Neural progenitor cell (in vitro differentiated cells): Measurements from ENCODE around the gene SPANXA2. TPM values are rescaled to one million over a fixed set of nuclear protein-coding genes. Genes with fewer than 3 reads are reported as not detected.

Source experiments
- DNase-seq: peaks from one replicate; pipeline ENCODE4 v3.0.0-alpha.2; 2016; ENCODE audit warnings: low spot score
- H2AFZ ChIP-seq: fragments of 200-600 bp; sonication (generic); replicated peaks from 2 replicates; pipeline ENCODE4 v1.6.1; 2016; ENCODE audit warnings: antibody characterized with exemption
- H3F3A ChIP-seq: fragments of 200-600 bp; sonication (generic); 2 replicates; pipeline ENCODE4 v1.6.1; 2016; ENCODE audit warnings: antibody characterized with exemption, low read depth
- H3K27ac ChIP-seq: fragments of 200-600 bp; sonication (generic); 2 replicates; pipeline ENCODE4 v1.5.1; 2016; ENCODE audit warnings: mild to moderate bottlenecking
- H3K27me3 ChIP-seq: fragments of 200-600 bp; sonication (generic); 2 replicates; pipeline ENCODE4 v1.6.1; 2016; ENCODE audit warnings: mild to moderate bottlenecking, moderate library complexity
- H3K36me3 ChIP-seq: fragments of 200-600 bp; sonication (generic); 2 replicates; pipeline ENCODE4 v1.5.1; 2016
- H3K4me1 ChIP-seq: fragments of 200-600 bp; sonication (generic); 2 replicates; pipeline ENCODE4 v1.6.1; 2016; ENCODE audit warnings: mixed run types
- H3K4me2 ChIP-seq: fragments of 200-600 bp; sonication (generic); 2 replicates; pipeline ENCODE4 v1.6.1; 2016
- H3K4me3 ChIP-seq: fragments of 200-600 bp; sonication (generic); 2 replicates; pipeline ENCODE4 v1.5.1; 2016
- H3K79me2 ChIP-seq: fragments of 200-600 bp; sonication (generic); 2 replicates; pipeline ENCODE4 v1.6.1; 2016; ENCODE audit warnings: low read depth
- H3K9ac ChIP-seq: fragments of 200-600 bp; sonication (generic); 2 replicates; pipeline ENCODE4 v1.6.1; 2016
- H3K9me3 ChIP-seq: fragments of 200-600 bp; sonication (generic); 2 replicates; pipeline ENCODE4 v1.5.1; 2016; ENCODE audit warnings: low read depth
- H4K20me1 ChIP-seq: fragments of 200-600 bp; sonication (generic); 2 replicates; pipeline ENCODE4 v1.6.1; 2016; ENCODE audit warnings: low read depth
- H3K27ac Mint-ChIP-seq: 3 replicates; pipeline ENCODE4 v1.8.0; 2021; ENCODE audit warnings: mixed read lengths
- H3K27me3 Mint-ChIP-seq: 2 replicates; pipeline ENCODE4 v1.8.0; 2022; ENCODE audit warnings: low read depth, mild to moderate bottlenecking, inconsistent platforms, moderate library complexity, mixed read lengths; ENCODE audit not compliant: insufficient read depth
- H3K36me3 Mint-ChIP-seq: 3 replicates; pipeline ENCODE4 v1.8.0; 2021; ENCODE audit warnings: mixed read lengths
- H3K4me1 Mint-ChIP-seq: 3 replicates; pipeline ENCODE4 v1.8.0; 2021; ENCODE audit warnings: mixed read lengths
- H3K4me3 Mint-ChIP-seq: 3 replicates; pipeline ENCODE4 v1.8.0; 2021; ENCODE audit warnings: mild to moderate bottlenecking, moderate library complexity, mixed read lengths
- H3K9me3 Mint-ChIP-seq: 3 replicates; pipeline ENCODE4 v1.8.0; 2020; ENCODE audit warnings: mixed read lengths
- EZH2 ChIP-seq: fragments of 200-600 bp; sonication (generic); IDR thresholded peaks from 2 replicates; pipeline ENCODE4 v1.6.1; 2017; ENCODE audit warnings: antibody characterized with exemption, mild to moderate bottlenecking, moderate library complexity
- EZH2phosphoT487 ChIP-seq: fragments of 200-600 bp; sonication (generic); IDR thresholded peaks from 2 replicates; pipeline ENCODE4 v1.6.1; 2017; ENCODE audit warnings: antibody characterized with exemption
- total RNA-seq: library from RNA; depleted of rRNA; stranded (reverse); fragments of >200 nt; gene quantifications from 2 replicates; pipeline ENCODE4 v1.2.3, GENCODE V29; 2015; ENCODE audit warnings: low replicate concordance
- TF ChIP-seq, protein P1 (sequence below): fragments of 200-600 bp; sonication (generic); IDR thresholded peaks from 2 replicates; pipeline ENCODE4 v1.5.1; 2017; ENCODE audit warnings: antibody characterized with exemption, mild to moderate bottlenecking

Gene SPANXA2
- total RNA-seq, 1 donor from 2014 or later, result not detected

GRCh38 chrX:141632124-141632523 is 42.6 kb downstream of the SPANXA2 start:
- no peaks in the 10 kb centered on the region for H3K4me1 ChIP-seq
- Mint-ChIP-seq H3K4me1 (no peaks in the 10 kb centered on the region), H3K36me3 (no peaks in the 10 kb centered on the region), H3K9me3 (peaks cover 14% of the 10 kb centered on the region), H3K4me3 (no peak overlapping the region), H3K27ac (no peak overlapping the region), H3K27me3 (no peaks in the 10 kb centered on the region)
- H3K36me3 ChIP-seq, result no peaks in the 10 kb centered on the region
- H3K27me3 ChIP-seq, result no peaks in the 10 kb centered on the region
- no peaks in the 10 kb centered on the region for H3F3A ChIP-seq
- H3K4me2 ChIP-seq, result no peak overlapping the region
- TF ChIP-seq, protein P1, sequence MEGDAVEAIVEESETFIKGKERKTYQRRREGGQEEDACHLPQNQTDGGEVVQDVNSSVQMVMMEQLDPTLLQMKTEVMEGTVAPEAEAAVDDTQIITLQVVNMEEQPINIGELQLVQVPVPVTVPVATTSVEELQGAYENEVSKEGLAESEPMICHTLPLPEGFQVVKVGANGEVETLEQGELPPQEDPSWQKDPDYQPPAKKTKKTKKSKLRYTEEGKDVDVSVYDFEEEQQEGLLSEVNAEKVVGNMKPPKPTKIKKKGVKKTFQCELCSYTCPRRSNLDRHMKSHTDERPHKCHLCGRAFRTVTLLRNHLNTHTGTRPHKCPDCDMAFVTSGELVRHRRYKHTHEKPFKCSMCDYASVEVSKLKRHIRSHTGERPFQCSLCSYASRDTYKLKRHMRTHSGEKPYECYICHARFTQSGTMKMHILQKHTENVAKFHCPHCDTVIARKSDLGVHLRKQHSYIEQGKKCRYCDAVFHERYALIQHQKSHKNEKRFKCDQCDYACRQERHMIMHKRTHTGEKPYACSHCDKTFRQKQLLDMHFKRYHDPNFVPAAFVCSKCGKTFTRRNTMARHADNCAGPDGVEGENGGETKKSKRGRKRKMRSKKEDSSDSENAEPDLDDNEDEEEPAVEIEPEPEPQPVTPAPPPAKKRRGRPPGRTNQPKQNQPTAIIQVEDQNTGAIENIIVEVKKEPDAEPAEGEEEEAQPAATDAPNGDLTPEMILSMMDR, result no peak
- TF ChIP-seq EZH2phosphoT487 (no peak), EZH2 (no peak)
- H3K9ac ChIP-seq, result no peak overlapping the region
- DNase-seq, result no peak
- H2AFZ ChIP-seq, result no peak overlapping the region
- H3K79me2 ChIP-seq, result no peaks in the 10 kb centered on the region
- H4K20me1 ChIP-seq, result no peaks in the 10 kb centered on the region
- H3K27ac ChIP-seq, result no peak overlapping the region
- no peaks in the 10 kb centered on the region for H3K9me3 ChIP-seq
- no peak overlapping the region for H3K4me3 ChIP-seq

GRCh38 chrX:141638550-141638949 is 49.0 kb downstream of the SPANXA2 start:
- peaks cover 2% of the 10 kb centered on the region for H3K27me3 Mint-ChIP-seq
- Histone ChIP-seq H2AFZ (no peak overlapping the region), H3F3A (no peaks in the 10 kb centered on the region), H3K9me3 (peaks cover 5% of the 10 kb centered on the region), H3K79me2 (no peaks in the 10 kb centered on the region), H3K4me1 (no peaks in the 10 kb centered on the region), H3K4me3 (no peak overlapping the region), H4K20me1 (no peaks in the 10 kb centered on the region), H3K36me3 (no peaks in the 10 kb centered on the region), H3K9ac (no peak overlapping the region), H3K4me2 (no peak overlapping the region), H3K27ac (no peak overlapping the region), H3K27me3 (no peaks in the 10 kb centered on the region)
- H3K9me3 Mint-ChIP-seq, result peaks cover 21% of the 10 kb centered on the region
- TF ChIP-seq EZH2 (no peak), EZH2phosphoT487 (no peak)
- TF ChIP-seq, protein P1, result no peak
- H3K4me1 Mint-ChIP-seq, result peaks cover 7% of the 10 kb centered on the region
- DNase-seq, result no peak
- no peak overlapping the region for H3K4me3 Mint-ChIP-seq
- no peaks in the 10 kb centered on the region for H3K36me3 Mint-ChIP-seq
- no peak overlapping the region for H3K27ac Mint-ChIP-seq

Other genes with a start within 250 kb of the SPANXA2 start
- not detected in 2 replicates for gene SPANXA1, start 5.0 kb upstream of the SPANXA2 start, total RNA-seq
- not detected in 2 replicates for gene SPANXD, start 109.0 kb downstream of the SPANXA2 start, total RNA-seq
- gene MAGEC3, start 248.6 kb downstream of the SPANXA2 start, total RNA-seq, result not detected in 2 replicates